Transverse colon (tissue), 4 donors: ENCODE data around the gene ULK4.

Experiments
- CTCF ChIP-seq, 5 experiments: fragments of 200-600 bp in 3 of 5; fragments of 450-650 bp in 2 of 5; sonication (generic) in 3 of 5; IDR thresholded peaks; 1 replicate in 2 of 5; 2 replicates in 3 of 5; pipeline ENCODE4 v1.5.1; 2016 to 2017; ENCODE audit warnings: antibody characterized with exemption in 5 of 5, inconsistent platforms in 3 of 5, mild to moderate bottlenecking in 2 of 5, moderate library complexity in 1 of 5
- POLR2A ChIP-seq: fragments of 450-650 bp; IDR thresholded peaks from one replicate; pipeline ENCODE4 v1.6.1; 2016; ENCODE audit warnings: antibody characterized with exemption, mild to moderate bottlenecking, moderate library complexity
- POLR2AphosphoS5 ChIP-seq, 3 donors: sonication (generic); formaldehyde crosslinking; IDR thresholded peaks; one replicate each; pipeline ENCODE4 v1.6.1; 2016; ENCODE audit warnings: antibody characterized with exemption in 3 of 3

GRCh38 chr3:41573591-41573990 is 388.3 kb downstream of the ULK4 start:
- TF ChIP-seq CTCF (IDR thresholded peaks at IDR 0.05) (no peak), POLR2A (no peak), POLR2AphosphoS5 (IDR thresholded peaks at IDR 0.05) (no peak)
